ENCODE measurements around the gene RPH3AL.
"Not testable (repeated sequence)": the region's sequence is repeated elsewhere in the genome, so short reads cannot be mapped to it uniquely, and the experiment has no call there.

GRCh38 chr17:201257-201656 lies 151.3 kb downstream of the RPH3AL start:
- TF ChIP-seq CTCF (IDR thresholded peaks at IDR 0.05 in 8 of 11, conservative IDR thresholded peaks at IDR 0.05 in 3 of 11); POLR2AphosphoS5 (IDR thresholded peaks at IDR 0.05); POLR2A (IDR thresholded peaks at IDR 0.05): not testable (repeated sequence)
